Activated T-cell treated with anti-CD3 and anti-CD28 coated beads, Interleukin-2, amount 50 U/mL, for 24 hours (primary cell): ENCODE results near the gene PCK2.

Experiments
- DNase-seq: peaks from one replicate; pipeline ENCODE4 v3.0.0-alpha.2; 2020
- H3K27ac Mint-ChIP-seq: 2 replicates; pipeline ENCODE4 v1.8.0; 2020; ENCODE audit warnings: mild to moderate bottlenecking, mixed read lengths
- H3K27me3 Mint-ChIP-seq: 2 replicates; pipeline ENCODE4 v1.8.0; 2020; ENCODE audit warnings: mixed read lengths
- H3K36me3 Mint-ChIP-seq: 2 replicates; pipeline ENCODE4 v1.8.0; 2020; ENCODE audit warnings: low read depth, mixed read lengths
- H3K4me1 Mint-ChIP-seq: 2 replicates; pipeline ENCODE4 v1.8.0; 2020; ENCODE audit warnings: low read depth, mixed read lengths
- H3K4me3 Mint-ChIP-seq: 2 replicates; pipeline ENCODE4 v1.8.0; 2020; ENCODE audit warnings: mild to moderate bottlenecking, moderate library complexity, mixed read lengths
- H3K9me3 Mint-ChIP-seq: 2 replicates; pipeline ENCODE4 v1.8.0; 2020; ENCODE audit warnings: mixed read lengths

The PCK2 gene

DNA sequence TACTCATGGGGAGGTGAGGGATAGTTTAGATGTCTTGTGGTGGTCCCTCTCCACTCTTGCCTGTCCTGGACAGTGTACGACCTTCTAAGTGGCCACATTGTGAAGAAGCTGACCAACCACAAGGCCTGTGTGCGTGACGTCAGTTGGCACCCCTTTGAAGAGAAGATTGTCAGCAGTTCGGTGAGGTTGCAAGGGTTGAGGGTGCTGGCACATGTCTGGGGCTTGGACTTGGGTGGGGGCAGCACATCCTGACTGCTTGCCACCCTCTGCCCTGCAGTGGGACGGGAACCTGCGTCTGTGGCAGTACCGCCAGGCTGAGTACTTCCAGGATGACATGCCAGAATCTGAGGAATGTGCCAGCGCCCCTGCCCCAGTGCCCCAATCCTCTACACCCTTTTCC, 28.8 kb downstream of the PCK2 start:
- Mint-ChIP-seq H3K4me3 (no peak overlapping the region), H3K4me1 (peaks cover 1% of the 10 kb centered on the region), H3K36me3 (peaks cover 65% of the 10 kb centered on the region), H3K9me3 (no peaks in the 10 kb centered on the region), H3K27me3 (no peaks in the 10 kb centered on the region), H3K27ac (no peak overlapping the region)
- DNase-seq = no peak

GRCh38 chr14:24123424-24124417, 29.6 kb downstream of the PCK2 start:
- Mint-ChIP-seq H3K4me1 (peaks cover 3% of the 10 kb centered on the region), H3K36me3 (peaks cover 56% of the 10 kb centered on the region), H3K27ac (peak overlapping the region; percentile 74), H3K4me3 (no peak overlapping the region), H3K27me3 (no peaks in the 10 kb centered on the region), H3K9me3 (no peaks in the 10 kb centered on the region)
- DNase-seq = no peak

GRCh38 chr14:24126939-24127338, 32.8 kb downstream of the PCK2 start:
- Mint-ChIP-seq H3K4me1 (peaks cover 6% of the 10 kb centered on the region), H3K36me3 (peaks cover 28% of the 10 kb centered on the region), H3K27ac (no peak overlapping the region), H3K27me3 (no peaks in the 10 kb centered on the region), H3K4me3 (no peak overlapping the region), H3K9me3 (no peaks in the 10 kb centered on the region)
- no peak for DNase-seq

DNA sequence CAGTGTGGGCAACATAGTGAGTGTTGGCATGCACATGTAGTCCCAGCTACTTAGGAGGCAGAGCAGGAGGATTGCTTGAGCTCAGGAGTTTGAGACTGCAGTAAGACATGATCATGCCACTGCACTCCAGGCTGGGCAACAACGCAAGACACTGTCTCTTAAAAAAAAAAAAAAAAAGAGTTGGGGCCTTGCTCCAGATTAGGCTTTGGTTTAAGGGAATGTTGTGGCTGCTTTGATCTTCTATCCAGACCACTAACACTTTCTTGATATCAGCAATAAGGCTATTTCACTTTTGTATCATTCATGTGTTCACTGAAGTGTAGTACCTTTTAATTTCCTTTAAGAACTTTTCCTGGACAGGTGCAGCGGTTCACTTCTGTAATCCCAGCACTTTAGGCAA, 33.6 kb downstream of the PCK2 start:
- Mint-ChIP-seq H3K36me3 (peaks cover 21% of the 10 kb centered on the region), H3K27ac (no peak overlapping the region), H3K9me3 (no peaks in the 10 kb centered on the region), H3K4me1 (peaks cover 13% of the 10 kb centered on the region), H3K4me3 (no peak overlapping the region), H3K27me3 (no peaks in the 10 kb centered on the region)
- DNase-seq = no peak

GRCh38 chr14:24129410-24129998, 35.4 kb downstream of the PCK2 start:
- Mint-ChIP-seq H3K9me3 (no peaks in the 10 kb centered on the region), H3K36me3 (peaks cover 4% of the 10 kb centered on the region), H3K27me3 (no peaks in the 10 kb centered on the region), H3K27ac (no peak overlapping the region), H3K4me3 (no peak overlapping the region), H3K4me1 (peaks cover 18% of the 10 kb centered on the region)
- DNase-seq = no peak

DNA sequence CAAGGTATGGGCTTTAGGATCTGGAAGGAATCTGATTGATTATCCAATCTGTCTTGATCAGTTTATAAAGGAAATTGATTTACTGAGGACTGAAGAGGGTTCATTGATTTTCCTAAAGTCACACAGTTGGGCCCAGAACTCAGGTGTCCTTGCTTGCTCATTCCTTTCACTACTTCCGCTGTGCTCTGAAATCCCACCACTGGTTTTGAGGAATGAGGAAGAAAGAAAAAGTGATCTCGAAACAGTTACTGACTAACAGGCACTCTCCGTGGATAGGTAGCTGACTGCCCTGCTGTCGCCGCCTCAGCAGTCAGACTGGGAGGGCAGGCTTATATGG, 36.2 kb downstream of the PCK2 start, which contains the start of gene FITM1:
TSS of gene FITM1 (plus strand) at position 280 of the 337 bp plus-strand sequence. CDS start 905 bp downstream, outside the sequence.
- Mint-ChIP-seq H3K4me3 (no peak within 1 kb of the TSS), H3K36me3 (peaks cover under 1% of the 10 kb centered on the region), H3K27ac (no peak within 1 kb of the TSS), H3K27me3 (no peaks in the 10 kb centered on the region), H3K9me3 (no peaks in the 10 kb centered on the region), H3K4me1 (peaks cover 22% of the 10 kb centered on the region)
- DNase-seq = no peak

- Mint-ChIP-seq H3K27me3 (no peaks in the 10 kb centered on the region), H3K36me3 (no peaks in the 10 kb centered on the region), H3K4me3 (no peak overlapping the region), H3K27ac (no peak overlapping the region), H3K4me1 (peaks cover 25% of the 10 kb centered on the region), H3K9me3 (no peaks in the 10 kb centered on the region)
- DNase-seq = no peak
These were observed 36.8 kb downstream of the PCK2 start for GRCh38 chr14:24130717-24131548.

DNA sequence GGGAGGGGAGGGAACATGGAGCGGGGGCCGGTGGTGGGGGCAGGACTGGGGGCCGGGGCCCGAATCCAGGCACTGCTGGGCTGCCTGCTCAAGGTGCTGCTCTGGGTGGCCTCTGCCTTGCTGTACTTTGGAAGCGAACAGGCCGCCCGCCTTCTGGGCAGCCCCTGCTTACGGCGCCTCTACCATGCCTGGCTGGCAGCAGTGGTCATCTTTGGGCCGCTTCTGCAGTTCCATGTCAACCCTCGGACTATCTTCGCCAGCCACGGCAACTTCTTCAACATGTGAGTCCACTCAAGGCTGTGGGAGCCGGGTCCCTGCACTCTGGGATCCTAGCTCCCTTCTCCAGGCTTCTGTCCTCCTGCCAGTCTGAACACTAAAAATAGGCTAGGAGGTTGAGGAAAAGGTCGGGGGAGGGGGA, 37.4 kb downstream of the PCK2 start:
- Mint-ChIP-seq H3K27ac (peak overlapping the region; percentile 77), H3K36me3 (peaks cover 2% of the 10 kb centered on the region), H3K9me3 (no peaks in the 10 kb centered on the region), H3K4me1 (peaks cover 27% of the 10 kb centered on the region), H3K4me3 (no peak overlapping the region), H3K27me3 (no peaks in the 10 kb centered on the region)
- no peak for DNase-seq

- Mint-ChIP-seq H3K4me3 (peak overlapping the region; percentile 33), H3K36me3 (peaks cover 8% of the 10 kb centered on the region), H3K4me1 (peaks cover 33% of the 10 kb centered on the region), H3K9me3 (no peaks in the 10 kb centered on the region), H3K27me3 (no peaks in the 10 kb centered on the region), H3K27ac (peak overlapping the region; percentile 91)
- DNase-seq = peak; percentile 68
These were observed 38.1 kb downstream of the PCK2 start for GRCh38 chr14:24132061-24132685.

- Mint-ChIP-seq H3K4me3 (no peak overlapping the region), H3K27me3 (no peaks in the 10 kb centered on the region), H3K4me1 (peaks cover 39% of the 10 kb centered on the region), H3K36me3 (peaks cover 16% of the 10 kb centered on the region), H3K27ac (peak overlapping the region; percentile 91), H3K9me3 (no peaks in the 10 kb centered on the region)
- no peak for DNase-seq
These were observed 38.9 kb downstream of the PCK2 start for GRCh38 chr14:24132976-24133375.

DNA sequence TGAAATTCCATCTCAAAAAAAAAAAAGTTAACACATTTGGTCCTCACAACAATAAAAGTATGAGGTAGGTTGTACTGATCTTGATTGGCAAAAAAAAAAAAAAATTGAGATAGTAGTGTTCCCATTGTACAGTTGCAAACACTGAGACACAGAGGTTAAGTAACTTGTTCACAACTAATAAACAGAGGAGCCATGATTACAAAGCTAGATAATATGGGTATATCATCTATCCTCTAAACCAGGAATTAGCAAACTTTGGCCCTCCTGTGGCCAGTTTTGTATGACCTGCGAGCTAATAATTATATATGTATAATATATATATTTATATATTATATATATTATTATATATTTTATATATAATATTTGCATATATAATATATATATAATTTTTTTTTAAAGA, 39.6 kb downstream of the PCK2 start:
- H3K36me3 Mint-ChIP-seq = peaks cover 24% of the 10 kb centered on the region
- no peak for DNase-seq
- H3K4me1 Mint-ChIP-seq = peaks cover 46% of the 10 kb centered on the region
- no peak overlapping the region for H3K27ac Mint-ChIP-seq
- no peaks in the 10 kb centered on the region for H3K27me3 Mint-ChIP-seq
- H3K4me3 Mint-ChIP-seq = no peak overlapping the region
- no peaks in the 10 kb centered on the region for H3K9me3 Mint-ChIP-seq

- no peaks in the 10 kb centered on the region for H3K9me3 Mint-ChIP-seq
- peaks cover 39% of the 10 kb centered on the region for H3K36me3 Mint-ChIP-seq
- peak overlapping the region; percentile 87 for H3K27ac Mint-ChIP-seq
- no peak for DNase-seq
- peaks cover 58% of the 10 kb centered on the region for H3K4me1 Mint-ChIP-seq
- peak overlapping the region; percentile 93 for H3K4me3 Mint-ChIP-seq
- no peaks in the 10 kb centered on the region for H3K27me3 Mint-ChIP-seq
These were observed 41.4 kb downstream of the PCK2 start for GRCh38 chr14:24135584-24135833.

DNA sequence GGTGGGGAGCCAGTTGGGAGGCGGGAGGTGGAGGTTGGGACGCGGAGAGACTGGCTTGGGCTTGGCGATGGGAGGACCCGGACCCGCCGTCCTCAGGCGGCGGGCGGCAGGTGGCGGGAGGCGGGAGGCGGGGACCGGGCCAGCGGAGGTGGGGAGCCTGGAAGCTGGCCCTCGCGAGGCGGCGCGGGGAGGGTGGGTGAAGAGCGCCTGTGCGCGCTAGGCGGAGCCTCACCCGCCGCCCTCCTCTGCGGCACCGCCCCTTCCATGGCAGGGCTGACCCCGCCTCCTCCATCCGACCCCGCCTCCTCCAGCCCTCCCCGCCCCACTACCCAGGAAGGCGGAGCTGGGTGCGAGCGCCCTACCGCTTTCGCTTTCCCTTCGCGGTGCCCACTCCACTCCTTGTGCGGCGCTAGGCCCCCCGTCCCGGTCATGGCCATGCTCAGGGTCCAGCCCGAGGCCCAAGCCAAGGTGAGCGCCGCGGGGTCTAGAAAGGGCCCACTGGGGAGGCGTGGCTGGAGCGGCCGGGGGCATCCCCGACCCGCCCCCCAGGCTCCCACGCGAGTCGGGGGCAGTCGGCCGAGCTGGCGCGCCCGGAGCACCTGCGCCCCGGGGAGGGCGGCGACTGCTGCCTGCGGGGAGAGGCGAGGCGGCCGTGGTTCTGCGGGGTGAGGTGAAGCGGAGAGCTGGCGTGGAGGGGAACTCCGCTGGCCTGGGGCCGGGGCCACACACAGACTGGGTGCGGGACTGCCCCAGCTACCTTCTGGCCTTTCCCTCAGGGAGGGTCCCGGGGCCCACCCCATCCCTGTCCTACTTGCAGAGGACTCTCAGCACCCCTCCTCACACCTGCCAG, 41.9 kb downstream of the PCK2 start, which contains the start of gene PSME1:
TSS of gene PSME1 (plus strand) at position 361 of the 850 bp plus-strand sequence. CDS start at position 430, 69 bp downstream.
- DNase-seq = peak; percentile 98
- Mint-ChIP-seq H3K27me3 (no peaks in the 10 kb centered on the region), H3K4me3 (peak within 1 kb of the TSS; percentile 93), H3K36me3 (peaks cover 44% of the 10 kb centered on the region), H3K27ac (peak within 1 kb of the TSS; percentile 94), H3K9me3 (no peaks in the 10 kb centered on the region), H3K4me1 (peaks cover 58% of the 10 kb centered on the region)
